ELR (cell line): ENCODE data around the gene FAM20B.

ENCODE experiments used
- DNase-seq: peaks from one replicate; pipeline ENCODE4 v3.0.0-alpha.2; 2015; ENCODE audit warnings: low read depth

The FAM20B gene

DNA sequence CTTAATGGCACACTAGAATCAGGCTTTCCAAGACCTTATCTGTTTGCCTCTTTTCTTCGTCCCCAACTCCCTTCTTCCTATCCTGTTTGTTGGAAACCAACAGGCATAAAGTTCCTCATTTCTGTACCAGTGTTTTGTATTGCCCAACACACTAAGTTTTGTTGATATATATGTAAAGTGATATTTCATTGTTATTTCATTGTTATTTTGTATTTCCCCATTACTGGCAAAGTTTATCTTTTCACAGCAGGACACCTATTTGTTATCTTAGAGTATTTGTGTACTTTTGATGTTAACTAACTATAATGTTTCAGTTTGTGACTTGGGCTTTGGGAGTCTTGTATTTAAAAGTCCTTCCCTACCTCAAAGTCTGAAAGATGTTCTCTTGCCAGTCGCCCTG, 27.1 kb downstream of the FAM20B start:
- no peak for DNase-seq

- no peak for DNase-seq
These were observed 27.8 kb downstream of the FAM20B start for GRCh38 chr1:179053486-179053885.

DNA sequence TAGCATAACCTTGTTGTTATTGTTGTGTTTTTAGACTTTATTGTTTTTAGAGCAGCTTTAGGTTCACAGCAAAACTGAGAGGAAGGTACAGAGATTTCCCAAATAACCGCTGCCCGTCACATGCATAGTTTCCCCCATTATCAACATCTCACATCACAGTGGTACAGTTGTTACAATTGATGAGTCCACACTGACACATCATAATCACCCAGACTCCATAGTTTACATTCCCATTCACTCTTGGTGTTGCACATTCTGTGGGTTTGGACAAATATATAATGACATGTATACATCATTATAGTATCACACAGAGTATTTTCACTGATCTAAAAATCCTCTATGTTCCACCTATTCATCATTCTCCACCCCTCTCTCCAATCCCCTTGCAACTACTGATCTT, 30.2 kb downstream of the FAM20B start:
- peak; percentile 21 for DNase-seq

DNA sequence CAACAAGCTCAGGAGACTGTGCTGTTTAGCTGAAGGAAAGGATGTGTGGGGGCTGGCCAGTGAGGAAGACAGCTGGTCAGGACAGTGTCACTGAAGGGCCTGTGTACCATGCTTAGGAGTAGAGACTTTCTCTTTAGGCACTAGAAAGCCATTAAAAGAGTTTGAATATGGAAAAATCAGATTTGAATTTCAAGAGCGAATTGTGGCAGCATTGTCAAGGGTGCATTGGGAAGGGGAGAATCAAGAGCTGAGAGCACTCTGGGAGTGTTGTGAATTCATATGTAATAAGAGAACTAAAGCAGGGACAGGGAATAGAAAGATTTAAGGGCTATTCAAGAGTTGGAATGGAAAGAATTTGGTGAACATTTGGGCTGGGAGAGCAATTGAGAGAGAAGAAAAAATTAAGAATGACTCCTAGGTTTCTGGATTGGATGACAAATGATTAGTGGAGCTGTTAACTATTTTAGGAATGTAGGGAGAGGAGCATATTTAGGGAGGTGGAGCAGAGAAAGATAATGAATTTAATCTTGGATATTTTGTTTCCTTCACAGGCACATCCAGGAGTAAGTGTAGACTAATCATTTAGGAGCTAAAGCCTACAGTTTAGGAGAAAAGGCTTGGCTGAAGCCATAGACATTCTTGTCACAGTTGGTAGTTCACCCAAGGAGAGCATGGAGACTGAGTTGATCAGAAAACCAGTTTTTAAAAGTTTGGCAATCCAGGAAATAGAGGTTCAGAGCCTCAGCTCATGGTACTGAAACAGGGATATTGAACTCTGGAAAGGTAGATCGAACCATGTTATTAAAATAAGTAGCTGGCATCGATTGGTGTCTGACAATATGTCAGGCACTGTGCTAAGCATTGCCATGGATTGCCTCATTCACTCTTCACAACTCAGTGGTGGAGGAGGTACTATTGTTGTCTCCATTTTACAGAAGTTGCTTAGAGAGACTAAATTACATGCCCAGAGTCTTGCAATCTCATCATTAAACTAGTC, 33.1 kb downstream of the FAM20B start:
- peak; percentile 17 for DNase-seq

DNA sequence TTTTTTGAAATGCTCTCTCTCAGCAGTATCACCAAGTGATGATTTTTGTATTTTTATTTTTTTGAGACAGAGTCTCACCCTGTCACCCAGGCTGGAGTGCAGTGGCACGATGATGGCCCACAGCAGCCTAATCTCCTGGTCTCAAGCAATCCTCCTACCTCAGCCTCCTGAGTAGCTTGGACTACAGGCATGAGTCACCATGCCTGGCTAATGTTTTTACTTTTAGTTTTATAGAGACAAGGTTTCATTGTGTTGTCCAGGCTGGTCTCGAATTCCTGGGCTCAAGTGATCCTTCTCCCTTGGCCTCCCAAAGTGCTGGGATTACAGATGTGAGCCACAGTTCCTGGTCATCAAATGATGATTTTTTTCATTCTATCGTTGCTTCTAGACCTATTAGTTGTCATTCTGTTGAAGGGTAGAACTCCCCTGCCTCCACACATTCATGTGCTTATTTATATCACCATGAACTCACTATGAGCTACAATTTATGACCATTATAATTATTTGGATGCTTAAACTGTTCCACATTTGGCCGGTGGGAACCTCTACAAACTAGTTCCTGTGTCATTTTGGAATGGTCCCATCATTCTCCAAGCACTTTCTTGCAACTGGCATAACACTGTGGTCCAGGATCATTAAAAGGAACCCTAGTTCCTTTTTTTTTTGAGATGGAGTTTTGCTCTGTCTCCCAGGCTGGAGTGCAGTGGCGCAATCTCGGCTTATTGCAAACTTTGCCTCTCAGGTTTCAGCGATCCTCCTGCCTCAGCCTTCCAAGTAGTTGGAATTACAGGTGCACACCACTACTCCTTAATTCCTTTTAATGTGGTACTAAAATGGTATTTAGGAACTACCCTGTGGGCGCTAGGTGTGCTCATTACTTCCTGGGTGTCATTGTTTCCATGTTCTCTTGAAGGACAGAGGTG, 35.9 kb downstream of the FAM20B start:
- DNase-seq = peak; percentile 31

- DNase-seq = no peak
These were observed 40.8 kb downstream of the FAM20B start for GRCh38 chr1:179066471-179066870.

DNA sequence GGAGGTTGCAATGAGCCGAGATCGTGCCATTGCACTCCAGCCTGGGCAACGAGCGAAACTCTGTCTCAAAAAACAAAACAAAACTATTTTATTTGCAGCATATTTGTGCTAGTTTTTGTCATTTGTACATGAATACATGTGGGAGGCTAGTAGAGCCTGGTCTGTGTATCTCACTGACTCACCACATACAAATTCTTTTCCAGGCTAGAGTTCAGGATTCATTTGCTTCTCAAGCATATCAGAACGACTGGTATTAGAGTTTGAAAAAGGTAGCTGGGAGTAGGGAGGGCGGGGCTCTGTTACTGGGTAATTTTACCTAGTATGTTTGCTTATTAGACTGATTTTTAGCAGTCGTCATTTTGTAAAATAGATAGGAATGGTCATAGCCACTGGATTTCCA, 51.7 kb downstream of the FAM20B start:
- DNase-seq = peak; percentile 49

- DNase-seq = peak; percentile 86
These were observed 53.5 kb downstream of the FAM20B start for GRCh38 chr1:179079113-179079761.

DNA sequence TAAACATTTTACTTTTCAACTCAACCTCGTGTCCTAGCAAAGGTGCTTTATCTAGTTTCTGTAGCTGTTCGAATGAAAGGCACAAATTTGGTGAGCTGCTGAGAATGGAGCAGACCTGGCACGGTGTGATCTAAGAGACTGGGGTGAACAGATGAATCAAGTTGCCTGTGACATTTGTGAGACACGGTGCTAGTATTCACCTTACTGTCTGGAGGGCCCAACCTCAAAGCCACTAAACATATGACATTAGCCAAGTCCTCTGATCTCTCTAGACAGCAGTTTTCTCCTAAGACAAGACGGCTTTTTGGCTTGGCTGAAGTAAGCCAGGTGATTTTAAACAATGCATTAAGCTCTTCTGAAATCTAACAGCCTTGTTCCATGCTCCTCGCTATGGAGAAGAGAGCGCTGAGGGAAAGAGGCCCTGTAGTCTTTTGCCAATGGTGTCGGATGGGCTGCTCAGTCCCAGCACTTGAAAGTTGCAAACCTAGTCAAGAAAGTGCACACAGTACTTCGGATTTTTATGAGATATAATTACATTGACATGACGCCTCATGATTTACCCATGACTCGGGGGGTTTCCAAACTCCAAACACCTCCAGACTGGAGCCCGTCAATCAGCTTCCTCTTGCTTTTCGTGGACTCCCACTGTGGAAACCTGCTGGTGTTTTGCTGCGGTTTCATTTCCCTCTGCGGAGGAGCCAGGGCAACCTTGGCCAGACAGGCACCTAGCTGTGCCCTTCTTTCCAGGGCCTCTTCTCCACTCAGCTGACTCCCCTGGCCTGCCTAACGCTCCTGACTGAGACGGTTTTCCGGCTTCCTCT, 55.4 kb downstream of the FAM20B start:
- DNase-seq = no peak

DNA sequence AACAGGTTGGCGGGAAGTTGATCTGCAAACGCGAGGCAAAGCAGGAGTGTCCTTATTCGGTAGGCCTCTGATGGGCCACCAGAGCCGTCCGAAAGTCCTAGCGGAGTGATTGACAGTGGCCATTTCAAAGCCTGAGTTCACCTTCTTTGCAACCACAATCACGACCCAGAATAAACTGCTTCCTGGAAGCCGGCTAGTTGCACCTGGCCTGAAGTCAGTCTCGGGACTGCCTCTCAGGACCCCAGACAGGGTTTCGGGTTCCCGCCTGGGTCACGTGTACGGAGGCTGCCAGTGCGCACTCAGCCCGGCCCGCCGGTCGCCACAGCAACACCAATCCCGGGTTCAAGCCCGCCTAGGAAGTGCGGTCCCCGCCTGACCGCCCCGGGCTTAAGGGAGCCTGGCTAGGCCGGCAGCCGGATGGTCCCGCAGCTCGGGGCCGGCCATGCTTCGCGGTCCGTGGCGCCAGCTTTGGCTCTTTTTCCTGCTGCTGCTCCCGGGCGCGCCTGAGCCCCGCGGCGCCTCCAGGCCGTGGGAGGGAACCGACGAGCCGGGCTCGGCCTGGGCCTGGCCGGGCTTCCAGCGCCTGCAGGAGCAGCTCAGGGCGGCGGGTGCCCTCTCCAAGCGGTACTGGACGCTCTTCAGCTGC, 56.1 kb downstream of the FAM20B start, which contains the start of gene TOR3A:
TSS of gene TOR3A (plus strand) at position 384 of the 646 bp plus-strand sequence. CDS start at position 443, 59 bp downstream.
- DNase-seq = peak; percentile 90

DNA sequence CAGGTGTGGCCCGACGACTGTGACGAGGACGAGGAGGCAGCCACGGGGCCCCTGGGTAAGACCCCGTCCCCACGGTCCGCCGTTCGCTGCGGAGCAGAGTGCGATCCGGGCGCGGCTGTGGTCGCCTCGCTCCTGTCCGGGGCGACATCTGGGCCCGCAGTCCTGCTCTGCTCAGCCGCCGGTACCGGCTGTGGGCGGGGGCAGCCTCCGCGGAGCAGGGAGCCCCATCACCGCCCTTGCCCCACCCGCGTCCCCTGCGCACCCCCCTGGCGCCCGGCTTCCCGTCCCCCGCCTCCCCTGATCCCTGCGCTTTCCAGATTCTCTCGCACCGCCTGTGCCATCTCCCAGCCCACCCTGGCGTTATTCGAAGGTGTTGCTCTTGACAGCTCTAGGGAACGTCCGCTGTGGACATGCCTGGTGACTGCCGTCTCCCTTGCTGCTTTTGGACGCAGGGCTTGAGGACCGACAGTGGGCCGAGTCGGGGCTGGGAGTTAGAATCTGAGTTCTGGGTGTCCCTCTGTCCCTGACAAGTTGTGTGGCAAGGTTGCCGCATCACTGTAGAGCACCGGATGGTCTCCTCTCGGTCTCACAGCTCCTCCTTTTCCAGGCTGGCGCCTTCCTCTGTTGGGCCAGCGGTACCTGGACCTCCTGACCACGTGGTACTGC, 56.8 kb downstream of the FAM20B start:
- peak; percentile 63 for DNase-seq

DNA sequence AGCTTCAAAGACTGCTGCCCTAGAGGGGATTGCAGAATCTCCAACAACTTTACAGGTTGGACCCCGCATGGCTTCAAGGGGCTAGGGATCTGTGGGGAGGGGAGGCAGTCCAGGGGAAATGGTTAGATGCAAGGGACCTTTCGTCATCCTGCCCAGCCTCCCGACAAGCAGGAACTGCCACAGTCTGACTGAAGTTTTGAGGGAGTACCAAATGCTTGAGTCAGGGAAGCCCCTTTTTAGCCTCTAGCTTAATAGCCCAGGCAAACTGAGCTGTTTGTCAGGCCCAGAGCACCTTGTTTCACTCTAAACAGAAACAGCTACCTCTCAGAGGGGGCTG, 57.3 kb downstream of the FAM20B start:
- peak; percentile 61 for DNase-seq

GRCh38 chr1:179083533-179083932, 57.8 kb downstream of the FAM20B start:
- DNase-seq = no peak

DNA sequence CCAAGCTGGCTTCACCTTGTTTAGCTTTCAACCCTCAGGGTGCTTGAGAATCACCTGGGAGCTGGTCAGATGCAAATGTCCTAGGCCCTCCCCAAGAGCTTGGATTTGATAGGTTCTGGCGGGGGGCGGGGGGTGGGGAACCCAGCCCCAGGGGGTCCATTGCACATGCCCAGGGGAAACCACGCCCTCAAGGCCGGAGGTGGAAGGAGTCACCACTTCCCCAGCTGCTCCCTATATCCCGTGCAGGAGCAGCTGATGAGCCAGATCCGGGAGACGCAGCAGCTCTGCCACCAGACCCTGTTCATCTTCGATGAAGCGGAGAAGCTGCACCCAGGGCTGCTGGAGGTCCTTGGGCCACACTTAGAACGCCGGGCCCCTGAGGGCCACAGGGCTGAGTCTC, 62.0 kb downstream of the FAM20B start:
- DNase-seq = peak; percentile 46

GRCh38 chr1:179089827-179090482, 64.3 kb downstream of the FAM20B start:
- no peak for DNase-seq

DNA sequence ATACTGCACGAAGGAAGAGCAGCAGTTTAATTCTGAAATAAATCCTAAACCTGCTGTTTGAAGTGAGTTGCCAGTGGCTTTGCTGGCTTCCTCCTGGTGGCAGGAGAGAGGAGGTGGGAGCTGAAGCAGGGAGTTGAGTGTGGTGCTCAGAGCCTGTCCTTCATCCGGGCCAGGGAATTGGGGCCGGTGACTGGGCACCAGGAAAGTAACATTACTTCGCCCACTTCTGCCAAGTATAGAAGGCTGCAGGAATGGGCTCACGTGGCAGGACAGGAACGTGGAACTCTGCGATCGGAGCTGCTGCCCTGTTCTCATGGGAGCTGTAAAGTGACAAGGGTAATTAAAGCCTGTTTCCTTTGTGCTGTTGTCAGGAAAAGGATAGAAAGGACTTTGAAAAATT, 64.8 kb downstream of the FAM20B start:
- DNase-seq = peak; percentile 6

DNA sequence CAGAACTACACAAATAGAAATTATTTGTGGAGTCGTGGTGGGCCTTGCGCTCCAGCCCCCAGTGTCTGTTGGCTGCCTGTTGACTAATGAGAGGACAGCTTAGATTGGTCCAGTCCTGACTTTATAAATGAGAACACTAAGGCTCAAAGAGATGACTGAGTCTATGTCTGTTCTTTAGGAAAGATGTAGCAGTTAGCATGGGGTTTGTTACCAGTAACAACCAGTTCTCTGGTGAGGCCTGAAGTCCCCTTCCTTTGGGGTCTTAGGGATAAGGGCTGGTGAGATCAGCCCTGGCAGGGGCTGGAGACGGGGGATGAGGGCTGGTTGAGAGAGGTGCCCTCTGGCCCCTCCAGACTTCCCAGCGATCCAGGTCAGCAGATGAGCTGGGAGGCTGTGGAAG, 65.2 kb downstream of the FAM20B start:
- DNase-seq = no peak

DNA sequence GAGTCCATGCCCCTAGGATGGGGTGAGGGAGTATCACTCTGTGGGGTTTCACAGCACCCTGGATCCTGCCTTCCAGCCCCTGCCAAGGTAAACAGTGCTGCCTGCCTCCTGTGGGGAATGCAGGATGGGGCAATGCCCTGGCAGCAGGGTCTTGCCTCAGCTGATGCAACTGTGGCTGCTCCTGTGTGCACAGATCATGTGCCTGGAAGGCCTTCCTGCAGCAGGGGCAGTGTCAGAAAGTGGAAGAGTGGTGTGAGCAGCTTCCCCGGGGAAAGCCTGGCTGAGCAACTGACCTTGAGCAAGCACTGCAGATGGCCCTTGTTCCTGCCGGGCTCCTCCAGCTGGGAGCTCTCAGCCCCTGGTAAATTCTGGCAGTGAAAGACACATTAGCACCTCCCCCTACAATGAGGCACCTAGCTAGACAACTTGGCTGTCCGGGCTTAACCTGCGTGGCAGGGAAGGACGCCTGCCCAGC, 66.0 kb downstream of the FAM20B start:
- peak; percentile 12 for DNase-seq

DNA sequence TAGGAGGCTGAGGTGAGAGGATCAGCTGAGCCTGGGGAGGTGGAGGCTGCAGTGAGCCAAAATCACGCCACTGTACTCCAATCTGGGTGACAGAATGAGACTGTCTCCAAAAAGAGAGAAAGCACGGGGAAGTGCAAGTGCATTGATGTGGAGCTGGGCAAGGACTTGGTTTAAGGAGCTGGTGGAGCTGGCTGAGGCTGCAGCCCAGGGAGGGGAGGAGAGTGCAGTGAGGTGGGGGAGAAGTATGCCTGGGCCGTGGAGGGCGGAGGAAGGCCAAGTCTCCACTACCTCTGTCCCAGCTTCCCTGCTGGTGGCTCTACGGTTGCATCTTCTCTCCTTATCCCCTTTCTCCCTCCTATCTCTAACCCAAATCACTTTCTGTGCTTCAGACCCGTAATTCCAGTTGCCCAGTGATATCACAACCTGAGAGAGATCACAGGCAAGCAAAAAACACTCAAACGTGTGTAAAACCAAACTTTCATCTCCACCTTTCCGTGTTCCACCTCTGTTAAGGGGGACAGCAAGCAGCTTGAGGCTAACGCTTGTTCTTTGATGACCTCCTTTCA, 67.3 kb downstream of the FAM20B start:
- no peak for DNase-seq
